ENCODE data around the gene GLIS1. TPM values are rescaled to one million over a fixed set of nuclear protein-coding genes. Genes with fewer than 3 reads are reported as not detected.

Gene GLIS1
- total RNA-seq, 1 experiment from 2014 or later = 0.24 TPM

DNA sequence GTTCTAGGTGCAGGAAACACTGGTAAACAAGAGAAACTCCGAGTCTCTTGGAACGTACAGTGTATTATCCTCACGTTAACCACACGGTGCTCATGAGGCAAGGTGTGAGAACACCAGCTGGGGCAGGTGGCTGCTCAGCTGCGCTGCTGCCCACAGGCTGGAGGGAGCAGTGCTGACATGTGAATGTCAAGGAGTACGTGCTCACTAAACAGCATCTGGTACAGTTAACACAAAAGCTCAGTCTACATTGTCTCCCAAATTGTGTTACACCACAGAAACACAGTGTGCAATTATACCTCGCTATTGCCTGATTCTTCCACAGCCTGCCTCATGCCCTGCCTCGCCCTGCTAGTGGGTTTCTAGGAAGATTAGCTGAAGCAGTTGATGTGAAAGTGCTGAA is 138.4 kb downstream of the GLIS1 start:
- no peak for TF ChIP-seq SMAD3 (CRISPR knock-in tag; IDR thresholded peaks at IDR 0.05; ENCODE audit: borderline replicate concordance)
- TF ChIP-seq, protein P1, sequence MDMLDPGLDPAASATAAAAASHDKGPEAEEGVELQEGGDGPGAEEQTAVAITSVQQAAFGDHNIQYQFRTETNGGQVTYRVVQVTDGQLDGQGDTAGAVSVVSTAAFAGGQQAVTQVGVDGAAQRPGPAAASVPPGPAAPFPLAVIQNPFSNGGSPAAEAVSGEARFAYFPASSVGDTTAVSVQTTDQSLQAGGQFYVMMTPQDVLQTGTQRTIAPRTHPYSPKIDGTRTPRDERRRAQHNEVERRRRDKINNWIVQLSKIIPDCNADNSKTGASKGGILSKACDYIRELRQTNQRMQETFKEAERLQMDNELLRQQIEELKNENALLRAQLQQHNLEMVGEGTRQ (CRISPR knock-in tag; IDR thresholded peaks at IDR 0.05) = no peak
- no peak for TF ChIP-seq NR1H2 (CRISPR knock-in tag; IDR thresholded peaks at IDR 0.05)
- TF ChIP-seq ELF4 (CRISPR knock-in tag; IDR thresholded peaks at IDR 0.05; ENCODE audit: low read depth) = no peak
- TF ChIP-seq, protein P2, sequence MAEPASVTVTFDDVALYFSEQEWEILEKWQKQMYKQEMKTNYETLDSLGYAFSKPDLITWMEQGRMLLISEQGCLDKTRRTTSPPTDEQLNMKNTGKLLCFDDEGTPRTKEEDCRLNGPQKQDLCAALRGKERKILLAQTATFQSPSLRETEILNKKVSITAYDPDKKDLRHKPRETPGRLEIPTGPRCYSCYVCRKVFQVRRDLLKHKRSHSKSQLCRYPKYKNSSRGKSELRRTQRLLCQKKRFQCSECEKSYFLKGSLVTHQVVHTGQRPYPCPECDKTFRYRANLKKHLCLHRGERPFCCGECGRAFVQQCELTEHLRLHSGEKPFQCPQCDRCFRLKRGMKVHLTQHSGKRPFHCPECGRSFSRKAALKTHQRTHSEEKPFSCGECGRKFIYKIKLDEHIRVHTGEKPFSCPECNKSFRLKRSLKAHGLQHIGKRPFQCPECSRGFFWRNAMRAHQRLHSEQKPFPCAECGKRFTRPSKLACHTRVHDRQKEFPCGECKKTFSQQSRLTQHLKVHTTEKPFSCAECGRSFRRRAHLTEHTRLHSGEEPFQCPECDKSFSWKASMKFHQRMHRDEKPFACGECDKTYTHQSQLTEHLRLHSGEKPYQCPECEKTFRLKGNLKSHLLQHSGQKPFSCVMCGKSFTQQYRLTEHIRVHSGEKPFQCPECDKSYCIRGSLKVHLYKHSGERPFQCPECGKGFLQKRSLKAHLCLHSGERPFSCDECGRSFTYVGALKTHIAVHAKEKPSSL (CRISPR knock-in tag; conservative IDR thresholded peaks at IDR 0.05) = no peak
- no peak for TF ChIP-seq TEAD4 (CRISPR knock-in tag; IDR thresholded peaks at IDR 0.05)
- TF ChIP-seq SP1 (CRISPR knock-in tag; conservative IDR thresholded peaks at IDR 0.05) = no peak
- TF ChIP-seq ZNF671 (CRISPR knock-in tag; IDR thresholded peaks at IDR 0.05) = no peak
- no peak for TF ChIP-seq KAT7 (CRISPR knock-in tag; IDR thresholded peaks at IDR 0.05; ENCODE audit: borderline replicate concordance)
- POLR2A ChIA-PET = no interaction called here
- H3K4me3 Mint-ChIP-seq = no peak overlapping the region

DNA sequence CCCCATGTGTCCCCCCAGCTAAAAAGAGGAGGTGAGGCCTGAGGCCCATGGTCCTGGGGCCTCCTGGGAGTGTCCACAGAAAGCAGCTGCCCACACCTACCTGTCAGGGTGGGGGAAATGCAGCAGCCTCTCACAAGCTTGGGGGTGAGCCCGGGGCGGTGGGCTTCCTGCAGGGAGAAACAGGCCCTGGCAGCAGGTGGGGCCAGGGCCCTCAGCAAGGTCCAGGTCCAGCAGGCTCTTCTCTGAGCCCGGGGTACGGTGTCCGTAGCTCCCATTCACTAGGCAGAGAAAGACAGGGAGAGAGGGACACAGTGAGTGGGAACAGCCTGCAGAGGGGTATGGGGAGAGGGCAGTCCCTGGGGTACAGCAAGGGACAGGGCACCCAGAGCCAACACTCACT is 139.0 kb downstream of the GLIS1 start:
- no peak for DNase-seq (ENCODE audit: low spot score)
- H3K27ac Mint-ChIP-seq = no peak overlapping the region
- H3K27me3 Mint-ChIP-seq (ENCODE audit: low read depth) = peaks cover under 1% of the 10 kb centered on the region; the same call in 1 of the 2 replicates
- ChIA-PET POLR2A (no interaction called here), CTCF (interaction anchor here (1.1 to 1.8 kb wide), 2 partner anchors 23 to 114 kb away, joined by 4 to 6 read pairs; no protein-coding TSS in a partner anchor)
- H3K4me1 Mint-ChIP-seq = no peaks in the 10 kb centered on the region
- no peaks in the 10 kb centered on the region for H3K36me3 Mint-ChIP-seq
- TF ChIP-seq GTF2I (CRISPR knock-in tag; conservative IDR thresholded peaks at IDR 0.05) (no peak), SOX15 (CRISPR knock-in tag; IDR thresholded peaks at IDR 0.05) (no peak), ETV6 (CRISPR knock-in tag; IDR thresholded peaks at IDR 0.05) (no peak), ZNF121 (CRISPR knock-in tag; IDR thresholded peaks at IDR 0.05) (no peak)
- ATAC-seq = no peak
- no peak overlapping the region for H3K4me3 Mint-ChIP-seq
- no peaks in the 10 kb centered on the region for H3K9me3 Mint-ChIP-seq

More for the DNA sequence above, 138.4 kb downstream of the GLIS1 start:
- no peak for DNase-seq (ENCODE audit: low spot score)
- H3K9me3 Mint-ChIP-seq = no peaks in the 10 kb centered on the region
- CTCF ChIA-PET = interaction anchor here (1.8 kb wide), 1 partner anchor 115 kb away, joined by 6 read pairs; no protein-coding TSS in a partner anchor
- H3K4me1 Mint-ChIP-seq = no peaks in the 10 kb centered on the region
- H3K27ac Mint-ChIP-seq = no peak overlapping the region
- no peaks in the 10 kb centered on the region for H3K36me3 Mint-ChIP-seq
- ATAC-seq = no peak
- H3K27me3 Mint-ChIP-seq (ENCODE audit: low read depth) = no peaks in the 10 kb centered on the region; the same call in 1 of the 2 replicates

DNA sequence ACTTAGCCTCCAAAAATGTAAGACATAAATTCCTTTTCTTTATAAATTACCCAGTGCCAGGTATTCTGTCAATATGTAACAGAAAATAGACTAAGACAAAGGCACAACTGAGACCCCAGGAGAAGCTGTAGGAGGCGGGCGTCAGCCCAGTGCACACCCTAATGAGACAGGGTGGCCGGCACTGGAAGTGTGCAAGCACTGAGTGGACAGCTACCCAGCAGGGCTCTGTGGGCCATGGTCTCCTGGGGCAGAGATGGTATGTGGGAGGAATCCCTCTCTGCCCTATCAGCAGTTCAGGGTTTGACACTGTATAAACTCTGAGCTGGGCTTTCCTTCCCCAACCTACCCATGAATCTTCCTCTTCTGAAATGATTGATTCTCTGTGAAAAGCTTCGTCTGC is 139.5 kb downstream of the GLIS1 start:
- CTCF ChIA-PET = interaction anchor here (1.1 to 1.8 kb wide), 2 partner anchors 22 to 114 kb away, joined by 4 to 6 read pairs; no protein-coding TSS in a partner anchor
- POLR2A ChIA-PET = no interaction called here
- H3K4me1 Mint-ChIP-seq = no peaks in the 10 kb centered on the region
- no peaks in the 10 kb centered on the region for H3K36me3 Mint-ChIP-seq
- peaks cover 3% of the 10 kb centered on the region; the same call in 1 of the 2 replicates for H3K27me3 Mint-ChIP-seq (ENCODE audit: low read depth)
- no peak for ATAC-seq
- no peaks in the 10 kb centered on the region for H3K9me3 Mint-ChIP-seq
- no peak overlapping the region for H3K27ac Mint-ChIP-seq
- no peak overlapping the region for H3K4me3 Mint-ChIP-seq
- DNase-seq (ENCODE audit: low spot score) = no peak
- TF ChIP-seq, protein P3, sequence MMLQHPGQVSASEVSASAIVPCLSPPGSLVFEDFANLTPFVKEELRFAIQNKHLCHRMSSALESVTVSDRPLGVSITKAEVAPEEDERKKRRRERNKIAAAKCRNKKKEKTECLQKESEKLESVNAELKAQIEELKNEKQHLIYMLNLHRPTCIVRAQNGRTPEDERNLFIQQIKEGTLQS (CRISPR knock-in tag; conservative IDR thresholded peaks at IDR 0.05) = no peak
- no peak for TF ChIP-seq SOX15 (CRISPR knock-in tag; IDR thresholded peaks at IDR 0.05)
- no peak for TF ChIP-seq OVOL2 (CRISPR knock-in tag; IDR thresholded peaks at IDR 0.05; ENCODE audit: borderline replicate concordance)
- TF ChIP-seq FOXJ3 (CRISPR knock-in tag; IDR thresholded peaks at IDR 0.05; ENCODE audit: borderline replicate concordance) = no peak
- TF ChIP-seq SP1 (CRISPR knock-in tag; conservative IDR thresholded peaks at IDR 0.05) = no peak
- TF ChIP-seq, protein P4, sequence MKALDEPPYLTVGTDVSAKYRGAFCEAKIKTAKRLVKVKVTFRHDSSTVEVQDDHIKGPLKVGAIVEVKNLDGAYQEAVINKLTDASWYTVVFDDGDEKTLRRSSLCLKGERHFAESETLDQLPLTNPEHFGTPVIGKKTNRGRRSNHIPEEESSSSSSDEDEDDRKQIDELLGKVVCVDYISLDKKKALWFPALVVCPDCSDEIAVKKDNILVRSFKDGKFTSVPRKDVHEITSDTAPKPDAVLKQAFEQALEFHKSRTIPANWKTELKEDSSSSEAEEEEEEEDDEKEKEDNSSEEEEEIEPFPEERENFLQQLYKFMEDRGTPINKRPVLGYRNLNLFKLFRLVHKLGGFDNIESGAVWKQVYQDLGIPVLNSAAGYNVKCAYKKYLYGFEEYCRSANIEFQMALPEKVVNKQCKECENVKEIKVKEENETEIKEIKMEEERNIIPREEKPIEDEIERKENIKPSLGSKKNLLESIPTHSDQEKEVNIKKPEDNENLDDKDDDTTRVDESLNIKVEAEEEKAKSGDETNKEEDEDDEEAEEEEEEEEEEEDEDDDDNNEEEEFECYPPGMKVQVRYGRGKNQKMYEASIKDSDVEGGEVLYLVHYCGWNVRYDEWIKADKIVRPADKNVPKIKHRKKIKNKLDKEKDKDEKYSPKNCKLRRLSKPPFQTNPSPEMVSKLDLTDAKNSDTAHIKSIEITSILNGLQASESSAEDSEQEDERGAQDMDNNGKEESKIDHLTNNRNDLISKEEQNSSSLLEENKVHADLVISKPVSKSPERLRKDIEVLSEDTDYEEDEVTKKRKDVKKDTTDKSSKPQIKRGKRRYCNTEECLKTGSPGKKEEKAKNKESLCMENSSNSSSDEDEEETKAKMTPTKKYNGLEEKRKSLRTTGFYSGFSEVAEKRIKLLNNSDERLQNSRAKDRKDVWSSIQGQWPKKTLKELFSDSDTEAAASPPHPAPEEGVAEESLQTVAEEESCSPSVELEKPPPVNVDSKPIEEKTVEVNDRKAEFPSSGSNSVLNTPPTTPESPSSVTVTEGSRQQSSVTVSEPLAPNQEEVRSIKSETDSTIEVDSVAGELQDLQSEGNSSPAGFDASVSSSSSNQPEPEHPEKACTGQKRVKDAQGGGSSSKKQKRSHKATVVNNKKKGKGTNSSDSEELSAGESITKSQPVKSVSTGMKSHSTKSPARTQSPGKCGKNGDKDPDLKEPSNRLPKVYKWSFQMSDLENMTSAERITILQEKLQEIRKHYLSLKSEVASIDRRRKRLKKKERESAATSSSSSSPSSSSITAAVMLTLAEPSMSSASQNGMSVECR (CRISPR knock-in tag; IDR thresholded peaks at IDR 0.05; ENCODE audit: borderline replicate concordance) = no peak
- TF ChIP-seq, protein P1 (CRISPR knock-in tag; IDR thresholded peaks at IDR 0.05) = no peak
- TF ChIP-seq, protein P5, sequence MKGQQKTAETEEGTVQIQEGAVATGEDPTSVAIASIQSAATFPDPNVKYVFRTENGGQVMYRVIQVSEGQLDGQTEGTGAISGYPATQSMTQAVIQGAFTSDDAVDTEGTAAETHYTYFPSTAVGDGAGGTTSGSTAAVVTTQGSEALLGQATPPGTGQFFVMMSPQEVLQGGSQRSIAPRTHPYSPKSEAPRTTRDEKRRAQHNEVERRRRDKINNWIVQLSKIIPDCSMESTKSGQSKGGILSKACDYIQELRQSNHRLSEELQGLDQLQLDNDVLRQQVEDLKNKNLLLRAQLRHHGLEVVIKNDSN (CRISPR knock-in tag; IDR thresholded peaks at IDR 0.05) = no peak
- no peak for TF ChIP-seq ESRRA (CRISPR knock-in tag; IDR thresholded peaks at IDR 0.05; ENCODE audit: borderline replicate concordance)
- TF ChIP-seq, protein P6, sequence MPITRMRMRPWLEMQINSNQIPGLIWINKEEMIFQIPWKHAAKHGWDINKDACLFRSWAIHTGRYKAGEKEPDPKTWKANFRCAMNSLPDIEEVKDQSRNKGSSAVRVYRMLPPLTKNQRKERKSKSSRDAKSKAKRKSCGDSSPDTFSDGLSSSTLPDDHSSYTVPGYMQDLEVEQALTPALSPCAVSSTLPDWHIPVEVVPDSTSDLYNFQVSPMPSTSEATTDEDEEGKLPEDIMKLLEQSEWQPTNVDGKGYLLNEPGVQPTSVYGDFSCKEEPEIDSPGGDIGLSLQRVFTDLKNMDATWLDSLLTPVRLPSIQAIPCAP (CRISPR knock-in tag; IDR thresholded peaks at IDR 0.05) = no peak
- no peak for TF ChIP-seq ZNF671 (CRISPR knock-in tag; IDR thresholded peaks at IDR 0.05)
- TF ChIP-seq GTF2I (CRISPR knock-in tag; conservative IDR thresholded peaks at IDR 0.05) = no peak
- TF ChIP-seq ETV6 (CRISPR knock-in tag; IDR thresholded peaks at IDR 0.05) = no peak
